HG02571 (cell line): Measurements from ENCODE around the gene KLHL12.

ENCODE experiments used
- ATAC-seq: cut with Tn5 transposase; IDR thresholded peaks from one replicate; pipeline ENCODE4 v1.9.1; 2021; ENCODE audit warnings: mild to moderate bottlenecking, moderate library complexity; ENCODE audit not compliant: unreplicated experiment

KLHL12 gene

GRCh38 chr1:202844259-202844658 lies 82.8 kb downstream of the KLHL12 start:
- ATAC-seq = no peak

- no peak for ATAC-seq
Measured at GRCh38 chr1:202843081-202843480, 84.0 kb downstream of the KLHL12 start.
